WTC11 (cell line): ENCODE results near the gene HELQ. TPM values are rescaled to one million over a fixed set of nuclear protein-coding genes. Genes with fewer than 3 reads are reported as not detected.

Experiments
- ATAC-seq: fragments of 200-7000 bp; cut with Tn5 transposase; 2 replicates; pipeline ENCODE4 v1.10.0; 2021; ENCODE audit warnings: mild to moderate bottlenecking, moderate library complexity
- CTCF ChIA-PET: fragments of 300-600 bp; sonication (Branson Sonifier 250); formaldehyde crosslinking; loops from one replicate; lab custom pipeline; 2021; ENCODE audit warnings: antibody characterized with exemption; lab: Charles Lee
- POLR2A ChIA-PET: fragments of 350-600 bp; sonication (Branson Sonifier 250); formaldehyde crosslinking; loops from one replicate; lab custom pipeline; 2021; ENCODE audit warnings: antibody characterized with exemption; lab: Charles Lee
- DNase-seq: peaks from one replicate; pipeline ENCODE4 v3.0.0; 2021; ENCODE audit warnings: low spot score
- H3K27ac Mint-ChIP-seq: 2 replicates; pipeline ENCODE4 v1.8.0; 2021; ENCODE audit warnings: mixed read lengths
- H3K27me3 Mint-ChIP-seq: 2 replicates; pipeline ENCODE4 v1.8.0; 2021; ENCODE audit warnings: low read depth, mild to moderate bottlenecking, moderate library complexity, mixed read lengths
- H3K36me3 Mint-ChIP-seq: 2 replicates; pipeline ENCODE4 v1.8.0; 2021; ENCODE audit warnings: mixed read lengths
- H3K4me1 Mint-ChIP-seq: 2 replicates; pipeline ENCODE4 v1.8.0; 2022; ENCODE audit warnings: mixed read lengths
- H3K4me3 Mint-ChIP-seq: 2 replicates; pipeline ENCODE4 v1.8.0; 2021; ENCODE audit warnings: mild to moderate bottlenecking, moderate library complexity, mixed read lengths
- H3K9me3 Mint-ChIP-seq: 2 replicates; pipeline ENCODE4 v1.8.0; 2021; ENCODE audit warnings: mixed read lengths
- AFF4 ChIP-seq: sonication (generic); formaldehyde crosslinking; IDR thresholded peaks from 2 replicates; pipeline ENCODE4 v1.8.1; 2023; ENCODE audit warnings: mild to moderate bottlenecking, missing genetic modification reagents, borderline replicate concordance
- CREB1 ChIP-seq: sonication (generic); formaldehyde crosslinking; IDR thresholded peaks from 2 replicates; pipeline ENCODE4 v1.8.0; 2023; ENCODE audit warnings: mild to moderate bottlenecking, missing genetic modification reagents
- CREM ChIP-seq: sonication (generic); formaldehyde crosslinking; IDR thresholded peaks from 2 replicates; pipeline ENCODE4 v1.8.1; 2022; ENCODE audit warnings: mild to moderate bottlenecking, missing genetic modification reagents, moderate library complexity
- FOXK1 ChIP-seq: sonication (generic); formaldehyde crosslinking; IDR thresholded peaks from 2 replicates; pipeline ENCODE4 v1.8.0; 2022; ENCODE audit warnings: mild to moderate bottlenecking, moderate library complexity, missing genetic modification reagents
- JUN ChIP-seq: sonication (generic); formaldehyde crosslinking; IDR thresholded peaks from 2 replicates; pipeline ENCODE4 v1.8.0; 2023; ENCODE audit warnings: mild to moderate bottlenecking, missing genetic modification reagents
- RELA ChIP-seq: sonication (generic); formaldehyde crosslinking; IDR thresholded peaks from 2 replicates; pipeline ENCODE4 v1.8.1; 2022; ENCODE audit warnings: missing genetic modification reagents, mild to moderate bottlenecking, borderline replicate concordance
- STAT6 ChIP-seq: sonication (generic); formaldehyde crosslinking; conservative IDR thresholded peaks from 2 replicates; pipeline ENCODE4 v1.8.1; 2023; ENCODE audit warnings: mild to moderate bottlenecking, low read depth, missing genetic modification reagents, moderate library complexity
- ZMAT4 ChIP-seq: fragments of 250-450 bp; sonication (Bioruptor Pico); IDR thresholded peaks from 2 replicates; pipeline ENCODE4 v1.9.0; 2021; ENCODE audit warnings: mild to moderate bottlenecking
- ZNF121 ChIP-seq: sonication (generic); formaldehyde crosslinking; IDR thresholded peaks from 2 replicates; pipeline ENCODE4 v1.8.0; 2023; ENCODE audit warnings: missing genetic modification reagents
- total RNA-seq: library from RNA; stranded (reverse); gene quantifications from 3 replicates; pipeline ENCODE4 v1.2.3, GENCODE V29; 2021

HELQ gene
- total RNA-seq, 1 experiment from 2014 or later = 10.1 TPM

GRCh38 chr4:83360018-83360417 is 95.6 kb downstream of the HELQ start (continued):
- TF ChIP-seq ZNF121 (CRISPR knock-in tag) (no peak), CREM (CRISPR knock-in tag) (no peak), STAT6 (no peak), JUN (CRISPR knock-in tag) (no peak), ZMAT4 (no peak)

GRCh38 chr4:83358410-83358809 is 97.2 kb downstream of the HELQ start:
- peaks cover 16% of the 10 kb centered on the region for H3K9me3 Mint-ChIP-seq
- peaks cover 3% of the 10 kb centered on the region; the same call in 1 of the 2 replicates for H3K27me3 Mint-ChIP-seq
- POLR2A ChIA-PET = no interaction called here
- CTCF ChIA-PET = interaction anchor here (1.1 kb wide), 1 partner anchor 16 kb away, joined by 3 read pairs; no protein-coding TSS in a partner anchor
- H3K36me3 Mint-ChIP-seq = peaks cover 5% of the 10 kb centered on the region
- DNase-seq = no peak
- TF ChIP-seq RELA (no peak), AFF4 (no peak), FOXK1 (CRISPR knock-in tag) (no peak), CREB1 (CRISPR knock-in tag) (no peak)
- H3K4me1 Mint-ChIP-seq = peaks cover 18% of the 10 kb centered on the region
- no peak for ATAC-seq
- no peak overlapping the region for H3K4me3 Mint-ChIP-seq
- no peak overlapping the region for H3K27ac Mint-ChIP-seq

Other genes starting within 250 kb of the HELQ start
- 20.5 to 22.8 TPM (median 21.6 TPM) in 3 replicates for gene COQ2, start 171.0 kb downstream of the HELQ start, total RNA-seq
- gene HPSE, start 121.0 kb downstream of the HELQ start, total RNA-seq = 3.0 to 3.8 TPM (median 3.7 TPM) in 3 replicates
- 60.0 to 60.6 TPM (median 60.3 TPM) in 3 replicates for gene MRPS18C, start 235 bp upstream of the HELQ start, total RNA-seq
- 26.3 to 36.6 TPM (median 35.5 TPM) in 3 replicates for gene ABRAXAS1, start 29.3 kb upstream of the HELQ start, total RNA-seq
- 1.3 to 1.6 TPM (median 1.6 TPM) in 3 replicates for gene GPAT3, start 80.3 kb upstream of the HELQ start, total RNA-seq